Measurements from ENCODE around the gene SUMO2.
"Not testable (repeated sequence)": the region's sequence is repeated elsewhere in the genome, so short reads cannot be mapped to it uniquely, and the experiment has no call there.

Gene SUMO2

GRCh38 chr17:75181608-75182318 lies 996 bp downstream of the SUMO2 start:
- peak; percentile 18 to 39 for DNase-seq (ENCODE audit: low read depth in 2 of 2)

- no peak for DNase-seq (ENCODE audit: low read depth in 2 of 2)
Observed at GRCh38 chr17:75181110-75181509, 1.6 kb downstream of the SUMO2 start.

- DNase-seq (ENCODE audit: low read depth in 2 of 2) = no peak
Observed at GRCh38 chr17:75178453-75178852, 4.3 kb downstream of the SUMO2 start.

DNA sequence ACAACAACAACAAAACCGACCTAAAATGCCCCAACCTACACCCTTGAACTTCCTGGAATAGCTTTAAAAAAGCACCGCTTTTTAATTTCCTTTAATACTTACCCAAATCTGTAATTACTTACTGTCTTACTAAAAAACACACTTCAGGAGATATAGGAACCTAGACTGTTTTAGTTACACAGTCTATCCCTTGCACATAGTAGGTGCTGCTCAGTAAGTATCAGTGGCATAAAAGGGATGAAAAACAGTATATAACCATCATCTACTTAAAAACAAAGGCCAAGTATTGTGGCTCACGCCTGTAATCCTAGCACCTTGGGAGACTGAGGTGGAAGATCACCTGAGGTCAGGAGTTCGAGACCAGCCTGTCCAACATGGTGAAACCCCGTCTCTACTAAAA lies 6.1 kb downstream of the SUMO2 start:
- no peak for DNase-seq (ENCODE audit: low read depth in 2 of 2)

DNA sequence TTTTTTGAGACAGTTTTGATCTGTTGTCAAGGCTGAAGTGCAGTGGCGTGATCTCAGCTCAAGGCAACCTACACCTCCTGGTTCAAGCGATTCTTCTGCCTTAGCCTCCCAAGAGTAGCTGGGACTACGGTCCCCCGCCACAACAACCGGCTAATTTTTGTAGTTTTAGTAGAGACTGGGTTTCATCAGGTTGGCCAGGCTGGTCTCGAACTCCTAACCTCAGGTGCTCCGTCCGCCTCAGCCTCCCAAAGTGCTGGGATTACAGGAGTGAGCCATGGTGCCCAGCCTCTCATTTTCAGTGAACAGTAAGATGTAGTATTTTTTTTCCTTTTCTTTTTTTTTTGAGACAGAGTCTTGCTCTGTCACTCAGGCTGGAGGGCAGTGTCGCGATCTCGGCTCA lies 7.8 kb downstream of the SUMO2 start:
- no peak for DNase-seq (ENCODE audit: low read depth in 2 of 2)

DNA sequence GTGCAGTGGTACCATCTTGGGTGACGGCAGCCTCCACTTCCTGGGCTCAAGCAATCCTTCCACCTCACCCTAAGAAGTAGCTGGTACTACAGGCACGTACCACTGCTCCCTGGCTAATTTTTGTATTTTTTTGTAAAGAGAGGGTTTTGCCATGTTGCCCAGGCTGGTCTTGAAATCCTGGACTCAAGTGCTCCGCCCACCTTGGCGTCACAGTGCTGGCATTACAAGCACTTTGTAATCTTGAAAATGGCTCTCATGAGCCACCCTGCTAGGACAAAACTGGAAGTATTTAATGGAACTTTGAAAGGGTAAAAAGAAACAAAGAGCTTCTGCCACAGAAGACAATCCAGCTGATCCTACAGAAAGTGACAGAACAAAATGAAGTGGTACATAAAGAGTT lies 9.2 kb downstream of the SUMO2 start:
- no peak for DNase-seq (ENCODE audit: low read depth in 2 of 2)

GRCh38 chr17:75168998-75169397 lies 13.8 kb downstream of the SUMO2 start:
- no peak for DNase-seq (ENCODE audit: low read depth in 2 of 2)

- not testable (repeated sequence) for DNase-seq (ENCODE audit: low read depth in 2 of 2)
Observed at GRCh38 chr17:75164606-75165005, 18.2 kb downstream of the SUMO2 start.

DNA sequence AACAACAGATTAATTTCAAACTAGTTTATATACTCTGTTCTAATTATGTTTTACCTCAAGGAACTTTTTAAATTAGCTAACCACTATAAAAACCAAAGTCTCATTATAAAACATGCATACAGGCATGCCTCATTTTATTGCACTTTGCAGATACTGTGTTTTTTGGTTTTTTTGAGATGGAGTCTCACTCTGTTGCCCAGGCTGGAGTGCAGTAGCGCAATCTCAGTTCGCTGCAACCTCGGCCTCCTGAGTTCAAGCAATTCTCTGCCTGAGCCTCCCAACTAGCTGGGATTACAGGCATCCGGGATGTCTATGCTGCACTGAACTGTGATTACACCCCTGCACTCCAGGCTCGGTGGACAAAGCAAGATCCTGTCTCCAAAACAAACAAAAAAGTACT lies 19.7 kb downstream of the SUMO2 start:
- no peak for DNase-seq (ENCODE audit: low read depth in 2 of 2)

DNA sequence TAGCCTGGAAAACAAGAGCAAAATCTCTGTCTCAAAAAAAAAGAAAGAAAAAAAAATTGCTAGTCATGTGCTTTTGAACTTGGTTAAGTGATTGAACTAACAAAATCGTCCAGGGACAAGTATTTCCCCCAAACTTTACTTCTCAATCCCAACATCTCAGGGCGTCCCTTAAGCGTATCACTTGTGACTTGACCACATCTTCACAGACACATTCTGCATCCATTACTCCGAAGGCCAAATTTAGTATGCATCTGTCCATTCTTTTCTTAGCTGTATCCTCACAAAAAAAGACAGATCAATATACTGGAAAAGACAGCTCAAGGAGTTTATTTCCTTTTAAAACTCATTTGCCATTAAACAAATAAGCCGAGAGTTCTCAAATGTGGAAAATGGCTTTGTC lies 22.5 kb downstream of the SUMO2 start:
- DNase-seq (ENCODE audit: low read depth in 2 of 2) = no peak

DNA sequence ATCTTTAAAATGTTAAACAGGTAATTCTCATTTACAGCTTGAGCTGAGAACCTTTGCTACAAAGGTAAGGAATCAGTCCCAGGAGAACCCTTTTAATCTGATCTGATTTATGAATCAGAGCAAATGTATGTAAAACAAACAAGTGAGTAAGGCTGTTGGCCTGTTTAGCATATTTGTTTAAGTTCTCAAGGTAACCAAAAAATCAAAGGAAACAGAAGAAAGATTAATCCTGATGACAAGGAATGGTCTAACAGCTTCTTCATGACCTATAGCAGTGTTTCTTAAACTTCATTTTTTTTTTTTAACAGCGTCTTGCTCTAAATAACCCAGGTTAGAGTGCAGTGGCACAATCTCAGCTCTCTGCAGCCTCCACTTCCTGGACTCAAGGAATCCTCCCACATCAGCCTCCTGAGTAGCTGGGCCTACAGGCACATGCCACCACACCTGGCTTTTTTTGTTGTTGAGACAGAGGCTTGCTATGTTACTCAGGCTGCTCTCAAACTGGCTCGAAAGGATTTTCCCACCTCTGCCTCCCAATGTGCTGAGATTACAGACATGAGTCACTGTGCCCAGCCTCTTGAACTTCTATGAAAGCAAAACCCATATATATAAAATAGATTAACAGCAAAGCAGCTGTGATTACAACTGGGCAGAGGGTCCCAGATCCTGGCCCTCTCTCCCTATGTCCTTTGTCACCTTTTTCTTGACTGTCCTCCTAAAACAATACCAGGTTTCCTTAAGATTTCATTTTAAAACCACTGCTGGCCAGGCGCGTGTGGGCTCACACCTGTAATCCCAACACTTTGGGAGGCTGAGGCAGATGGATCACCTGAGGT lies 23.3 kb downstream of the SUMO2 start:
- no peak for DNase-seq (ENCODE audit: low read depth in 2 of 2)

DNA sequence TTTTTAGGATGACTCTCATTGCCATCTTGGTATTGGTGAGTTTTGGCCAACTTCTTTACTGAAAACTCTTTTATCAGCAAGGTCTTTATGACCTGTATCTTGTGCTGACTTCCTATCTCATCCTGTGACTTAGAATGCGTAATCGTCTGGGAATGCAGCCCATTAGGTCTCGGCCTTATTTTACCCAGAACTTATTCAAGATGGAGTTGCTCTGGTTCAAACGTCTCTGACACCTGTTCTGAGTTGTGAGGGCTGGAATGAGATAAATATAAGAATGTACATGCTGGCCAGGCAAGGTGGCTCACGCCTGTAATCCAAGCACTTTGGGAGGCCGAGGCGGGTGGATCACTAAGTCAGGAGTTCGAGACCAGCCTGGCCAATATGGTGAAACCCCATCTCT lies 24.3 kb downstream of the SUMO2 start:
- DNase-seq (ENCODE audit: low read depth in 2 of 2) = not testable (repeated sequence)

DNA sequence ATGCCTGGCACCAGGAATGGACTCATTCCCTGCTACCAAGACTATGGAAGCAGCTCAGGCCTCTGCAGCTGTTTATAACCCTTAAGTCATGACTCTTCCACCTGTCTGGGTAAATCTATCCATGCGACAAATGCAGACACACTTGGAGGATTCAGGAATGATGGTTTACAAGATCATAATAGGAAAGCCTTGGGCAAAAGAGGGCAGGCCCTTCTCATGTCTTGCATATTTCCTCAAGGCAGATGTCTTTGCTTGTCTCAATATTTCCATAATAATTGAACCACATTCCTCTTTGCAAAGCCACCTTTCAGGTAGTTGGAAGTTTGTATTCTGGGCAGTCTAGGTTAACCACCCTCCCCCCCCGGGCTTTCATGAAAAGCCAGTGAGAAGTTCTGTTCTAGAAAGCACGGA lies 27.6 kb downstream of the SUMO2 start:
- DNase-seq (ENCODE audit: low read depth in 2 of 2) = no peak

DNA sequence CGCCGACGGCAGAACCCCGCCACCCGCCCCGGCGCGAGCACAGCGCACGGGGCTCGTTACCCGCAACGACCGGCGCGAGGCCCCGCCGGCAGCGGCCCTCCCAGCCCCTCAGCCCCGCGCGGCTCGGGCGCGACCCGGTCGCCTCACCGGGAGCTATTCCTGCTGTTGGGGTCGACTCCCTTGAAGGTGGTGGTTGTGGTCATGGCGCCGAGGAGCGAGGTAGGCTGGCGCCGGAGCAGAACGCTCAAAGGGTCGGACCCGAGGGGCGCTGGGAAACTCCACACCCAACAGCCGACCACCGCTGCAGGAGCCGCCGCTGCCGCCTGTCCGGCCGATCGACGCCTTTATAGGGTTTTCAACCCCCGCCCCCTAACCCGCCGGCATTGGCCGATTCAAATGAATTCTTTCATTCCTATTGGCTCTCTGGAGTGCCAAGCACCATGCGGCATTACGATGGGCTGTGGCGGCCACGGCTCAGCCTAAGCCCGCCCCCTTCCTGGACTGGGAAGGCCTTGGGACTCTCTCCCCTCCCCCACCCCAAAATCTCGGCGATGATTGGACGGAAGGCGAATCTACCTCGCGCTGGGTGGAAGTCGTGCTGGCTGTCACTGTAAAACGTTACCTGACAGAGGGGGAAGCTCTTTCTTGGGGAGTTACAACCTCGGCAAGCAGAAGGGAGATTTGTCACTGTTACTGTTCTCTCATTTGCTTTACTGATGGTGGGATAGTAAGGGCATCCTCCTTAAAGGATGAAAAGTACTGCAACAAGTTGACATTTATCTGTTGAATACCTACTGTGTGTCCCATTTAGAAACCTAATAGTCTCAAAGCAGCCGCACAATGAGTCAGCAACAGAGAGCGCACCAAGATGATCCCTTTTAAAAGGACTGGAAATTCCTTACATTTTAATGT lies 28.3 kb downstream of the SUMO2 start, which contains the start of gene JPT1:
TSS of gene JPT1 (minus strand) at position 318 of the 912 bp plus-strand sequence. CDS start at position 203, 115 bp downstream.
- peak; percentile 95 to 97 for DNase-seq (ENCODE audit: low read depth in 2 of 2)

DNA sequence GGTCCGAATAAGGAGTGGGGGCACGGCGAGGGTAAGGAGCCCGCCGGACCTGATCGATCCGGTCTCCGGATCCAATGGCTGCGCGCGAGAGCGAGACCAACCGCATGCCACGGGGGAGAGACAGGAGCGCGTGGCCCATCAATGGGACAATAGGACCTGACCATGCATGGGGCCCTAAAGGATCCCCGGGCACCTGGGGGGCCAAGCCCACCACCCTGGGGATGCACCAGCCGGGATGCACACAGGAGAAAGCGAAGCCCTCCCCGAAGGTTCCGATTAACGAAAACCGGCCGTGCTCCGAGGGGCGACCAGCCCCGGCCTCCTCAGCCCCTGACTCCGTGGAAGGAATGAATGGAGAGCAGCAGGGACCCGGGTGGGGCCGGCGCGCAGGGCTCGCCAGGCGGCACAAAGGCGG lies 29.0 kb downstream of the SUMO2 start:
- no peak for DNase-seq (ENCODE audit: low read depth in 2 of 2)

GRCh38 chr17:75152922-75153779 lies 29.6 kb downstream of the SUMO2 start:
- no peak for DNase-seq (ENCODE audit: low read depth in 2 of 2)

- DNase-seq (ENCODE audit: low read depth in 2 of 2) = no peak
Observed at GRCh38 chr17:75152523-75152921, 30.2 kb downstream of the SUMO2 start.

DNA sequence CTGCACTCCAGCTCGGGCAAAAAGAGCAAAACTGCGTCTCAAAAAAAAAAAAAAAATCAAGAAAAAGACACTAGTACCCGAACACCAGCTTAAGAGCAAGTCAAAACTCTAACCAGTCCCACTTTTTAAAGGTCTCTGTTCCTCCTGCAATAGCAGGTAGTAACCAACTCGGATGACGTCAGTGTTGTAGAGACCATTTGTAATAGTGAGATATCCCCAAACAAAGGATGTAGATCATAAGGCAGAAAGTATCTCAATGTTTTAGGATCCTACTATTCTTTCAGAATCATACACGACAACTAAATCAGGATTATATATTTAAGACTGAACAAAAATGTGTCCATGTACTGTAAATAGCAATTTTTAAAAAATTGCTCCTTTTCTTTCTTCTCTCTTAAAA lies 30.8 kb downstream of the SUMO2 start:
- DNase-seq (ENCODE audit: low read depth in 2 of 2) = no peak

DNA sequence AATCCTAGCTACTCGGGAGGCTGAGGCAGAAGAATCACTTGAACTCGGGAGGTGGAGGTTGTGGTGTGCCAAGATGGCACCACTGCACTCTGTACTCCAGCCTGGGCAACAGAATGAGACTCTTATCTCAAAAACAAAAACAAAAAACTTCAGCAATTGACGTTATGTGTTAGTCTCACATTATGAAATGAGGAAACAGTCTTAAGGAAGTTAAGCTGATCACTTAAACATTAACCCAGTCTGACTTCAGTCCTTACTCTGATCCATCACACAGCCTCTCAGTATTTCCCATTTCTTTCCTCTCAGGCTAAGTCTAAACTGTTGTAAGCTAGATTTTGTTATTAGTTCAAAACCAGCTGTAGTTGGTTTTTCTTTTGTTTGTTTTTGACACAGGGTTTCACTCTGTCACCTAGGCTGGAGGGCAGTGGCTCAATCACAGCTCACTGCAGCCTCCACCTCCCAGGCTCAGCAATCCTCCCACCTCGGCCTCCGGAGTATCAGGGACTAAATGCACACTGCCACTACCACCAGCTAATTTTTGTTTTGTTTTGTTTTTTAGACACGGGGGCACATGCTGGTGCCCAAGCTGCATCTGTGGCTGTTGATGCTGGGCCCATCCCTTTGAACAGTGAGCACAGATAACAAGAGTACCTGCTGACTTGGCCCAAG lies 34.7 kb downstream of the SUMO2 start:
- no peak for DNase-seq (ENCODE audit: low read depth in 2 of 2)

DNA sequence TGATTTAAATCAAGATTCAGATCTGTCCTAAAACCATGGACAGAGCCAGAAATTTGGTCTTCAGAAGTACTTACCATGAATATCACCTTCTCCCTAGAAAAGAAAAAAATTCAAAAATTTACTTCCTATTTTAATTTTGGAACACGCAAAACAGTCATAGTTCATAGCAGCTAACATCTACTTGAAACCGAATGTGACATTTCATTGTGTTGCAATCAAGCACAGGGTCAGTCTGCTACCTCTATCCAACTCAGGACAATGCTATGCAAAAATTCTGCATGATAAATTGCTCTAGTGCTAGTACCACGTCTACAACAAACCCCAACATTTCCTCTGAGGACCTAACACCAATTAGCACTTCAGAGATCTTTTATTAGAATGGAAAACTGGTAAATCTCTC lies 36.2 kb downstream of the SUMO2 start:
- no peak for DNase-seq (ENCODE audit: low read depth in 2 of 2)
